DMS53 (cell line): ENCODE measurements around the gene COL27A1.
A peak's percentile ranks its signal among the peaks of the same experiment; 100 is the strongest.
"Not testable (repeated sequence)": the region's sequence is repeated elsewhere in the genome, so short reads cannot be mapped to it uniquely, and the experiment has no call there.

ENCODE experiments used
- DNase-seq: peaks from one replicate; lab custom pipeline; 2025; lab: John Stamatoyannopoulos, UW

COL27A1 gene

GRCh38 chr9:114123031-114123977 lies 32.0 kb upstream of the COL27A1 start:
- DNase-seq: no peak

GRCh38 chr9:114124138-114124537 lies 31.2 kb upstream of the COL27A1 start:
- no peak for DNase-seq

GRCh38 chr9:114124666-114125475 lies 30.5 kb upstream of the COL27A1 start:
- no peak for DNase-seq

- no peak for DNase-seq
Measured at GRCh38 chr9:114125476-114126013, 29.8 kb upstream of the COL27A1 start.

- DNase-seq: no peak
Measured at GRCh38 chr9:114126247-114127060, 28.9 kb upstream of the COL27A1 start.

- not testable (repeated sequence) for DNase-seq
Measured at GRCh38 chr9:114128759-114129158, 26.6 kb upstream of the COL27A1 start.

- DNase-seq: no peak
Measured at GRCh38 chr9:114130141-114130540, 25.2 kb upstream of the COL27A1 start.

GRCh38 chr9:114130624-114131277 lies 24.6 kb upstream of the COL27A1 start:
- no peak for DNase-seq

- DNase-seq: no peak
Measured at GRCh38 chr9:114131808-114132549, 23.4 kb upstream of the COL27A1 start.

- no peak for DNase-seq
Measured at GRCh38 chr9:114132550-114132918, 22.8 kb upstream of the COL27A1 start.

GRCh38 chr9:114134827-114135396 lies 20.4 kb upstream of the COL27A1 start:
- DNase-seq: no peak

- DNase-seq: no peak
Measured at GRCh38 chr9:114137831-114138230, 17.5 kb upstream of the COL27A1 start.

GRCh38 chr9:114138552-114138971 lies 16.8 kb upstream of the COL27A1 start:
- no peak for DNase-seq

- DNase-seq: no peak
Measured at GRCh38 chr9:114139071-114139470, 16.3 kb upstream of the COL27A1 start.

GRCh38 chr9:114140401-114140800 lies 14.9 kb upstream of the COL27A1 start:
- no peak for DNase-seq

GRCh38 chr9:114140850-114141249 lies 14.5 kb upstream of the COL27A1 start:
- DNase-seq: no peak

- DNase-seq: peak; percentile 85
Measured at GRCh38 chr9:114141553-114142402, 13.6 kb upstream of the COL27A1 start.

- no peak for DNase-seq
Measured at GRCh38 chr9:114143234-114143633, 12.1 kb upstream of the COL27A1 start.

GRCh38 chr9:114146735-114147134 lies 8.6 kb upstream of the COL27A1 start:
- no peak for DNase-seq
